HEK293 (cell line): ENCODE data around the gene CYB561A3.

ENCODE experiments used
- BCL6B ChIP-seq: fragments of 450-650 bp; formaldehyde crosslinking; IDR thresholded peaks from 2 replicates; pipeline ENCODE4 v1.5.1; 2017; ENCODE audit warnings: missing biosample characterization, missing genetic modification characterization
- KLF10 ChIP-seq: fragments of 450-650 bp; IDR thresholded peaks from 2 replicates; pipeline ENCODE4 v1.5.1; 2018; ENCODE audit warnings: missing biosample characterization, mild to moderate bottlenecking, missing genetic modification characterization
- REST ChIP-seq: fragments of 450-650 bp; formaldehyde crosslinking; IDR thresholded peaks from 2 replicates; pipeline ENCODE4 v1.5.1; 2016; ENCODE audit warnings: missing biosample characterization, missing genetic modification characterization
- SCRT2 ChIP-seq: fragments of 450-650 bp; formaldehyde crosslinking; IDR thresholded peaks from 2 replicates; pipeline ENCODE4 v1.5.1; 2016; ENCODE audit warnings: missing biosample characterization, missing genetic modification characterization
- SP2 ChIP-seq: fragments of 450-650 bp; formaldehyde crosslinking; IDR thresholded peaks from 2 replicates; pipeline ENCODE4 v1.5.1; 2016; ENCODE audit warnings: missing biosample characterization, missing genetic modification characterization
- SP7 ChIP-seq: fragments of 450-650 bp; formaldehyde crosslinking; IDR thresholded peaks from 2 replicates; pipeline ENCODE4 v1.5.1; 2016; ENCODE audit warnings: missing biosample characterization, missing genetic modification characterization
- ZBTB7A ChIP-seq: fragments of 450-650 bp; formaldehyde crosslinking; IDR thresholded peaks from 2 replicates; pipeline ENCODE4 v1.5.1; 2016; ENCODE audit warnings: low read depth, missing biosample characterization, missing genetic modification characterization
- ZFHX2 ChIP-seq: fragments of 450-650 bp; formaldehyde crosslinking; conservative IDR thresholded peaks from 2 replicates; pipeline ENCODE4 v1.5.1; 2016; ENCODE audit warnings: missing biosample characterization, missing genetic modification characterization
- ZNF169 ChIP-seq: fragments of 450-650 bp; formaldehyde crosslinking; IDR thresholded peaks from 2 replicates; pipeline ENCODE4 v1.5.1; 2016; ENCODE audit warnings: missing biosample characterization, missing genetic modification characterization
- ZNF26 ChIP-seq: fragments of 450-650 bp; formaldehyde crosslinking; IDR thresholded peaks from 2 replicates; pipeline ENCODE4 v1.5.1; 2016; ENCODE audit warnings: missing biosample characterization, missing genetic modification characterization
- ZNF280C ChIP-seq: fragments of 450-650 bp; formaldehyde crosslinking; IDR thresholded peaks from 2 replicates; pipeline ENCODE4 v1.5.1; 2016; ENCODE audit warnings: missing biosample characterization, missing genetic modification characterization
- ZNF311 ChIP-seq: fragments of 450-650 bp; formaldehyde crosslinking; IDR thresholded peaks from 2 replicates; pipeline ENCODE4 v1.5.1; 2017; ENCODE audit warnings: missing biosample characterization, missing genetic modification characterization, borderline replicate concordance
- ZNF391 ChIP-seq: fragments of 450-650 bp; formaldehyde crosslinking; IDR thresholded peaks from 2 replicates; pipeline ENCODE4 v1.5.1; 2016; ENCODE audit warnings: low read depth, missing biosample characterization, missing genetic modification characterization, borderline replicate concordance
- ZNF433 ChIP-seq: fragments of 450-650 bp; formaldehyde crosslinking; IDR thresholded peaks from 2 replicates; pipeline ENCODE4 v1.5.1; 2016; ENCODE audit warnings: missing biosample characterization, missing genetic modification characterization, low read depth
- ZNF449 ChIP-seq: fragments of 450-650 bp; formaldehyde crosslinking; IDR thresholded peaks from 2 replicates; pipeline ENCODE4 v1.5.1; 2017; ENCODE audit warnings: missing biosample characterization, mild to moderate bottlenecking, missing genetic modification characterization, moderate library complexity
- ZNF501 ChIP-seq: fragments of 450-650 bp; formaldehyde crosslinking; IDR thresholded peaks from 2 replicates; pipeline ENCODE4 v1.5.1; 2016; ENCODE audit warnings: missing biosample characterization, missing genetic modification characterization
- ZNF510 ChIP-seq: fragments of 450-650 bp; formaldehyde crosslinking; IDR thresholded peaks from 2 replicates; pipeline ENCODE4 v1.5.1; 2018; ENCODE audit warnings: mild to moderate bottlenecking, missing genetic modification characterization, missing biosample characterization; ENCODE audit not compliant: insufficient replicate concordance
- ZNF513 ChIP-seq: fragments of 450-650 bp; IDR thresholded peaks from 2 replicates; pipeline ENCODE4 v1.5.1; 2018; ENCODE audit warnings: missing biosample characterization, missing genetic modification characterization
- ZNF521 ChIP-seq: fragments of 450-650 bp; formaldehyde crosslinking; IDR thresholded peaks from 2 replicates; pipeline ENCODE4 v1.5.1; 2017; ENCODE audit warnings: missing biosample characterization, mild to moderate bottlenecking, missing genetic modification characterization
- ZNF530 ChIP-seq: fragments of 450-650 bp; formaldehyde crosslinking; IDR thresholded peaks from 2 replicates; pipeline ENCODE4 v1.5.1; 2016; ENCODE audit warnings: low read depth, missing biosample characterization, missing genetic modification characterization
- ZNF629 ChIP-seq: fragments of 450-650 bp; formaldehyde crosslinking; IDR thresholded peaks from 2 replicates; pipeline ENCODE4 v1.5.1; 2017; ENCODE audit warnings: missing biosample characterization, missing genetic modification characterization
- ZNF701 ChIP-seq: fragments of 450-650 bp; formaldehyde crosslinking; IDR thresholded peaks from 2 replicates; pipeline ENCODE4 v1.5.1; 2016; ENCODE audit warnings: missing biosample characterization, missing genetic modification characterization
- ZNF707 ChIP-seq: fragments of 450-650 bp; formaldehyde crosslinking; IDR thresholded peaks from 2 replicates; pipeline ENCODE4 v1.5.1; 2016; ENCODE audit warnings: missing biosample characterization, missing genetic modification characterization
- ZNF768 ChIP-seq: fragments of 450-650 bp; formaldehyde crosslinking; IDR thresholded peaks from 2 replicates; pipeline ENCODE4 v1.5.1; 2018; ENCODE audit warnings: missing biosample characterization, mild to moderate bottlenecking, missing genetic modification characterization
- ZNF776 ChIP-seq: fragments of 450-650 bp; formaldehyde crosslinking; IDR thresholded peaks from 2 replicates; pipeline ENCODE4 v1.5.0; 2017; ENCODE audit warnings: missing biosample characterization, missing genetic modification characterization, borderline replicate concordance
- ZNF785 ChIP-seq: fragments of 450-650 bp; formaldehyde crosslinking; IDR thresholded peaks from 2 replicates; pipeline ENCODE4 v1.5.1; 2016; ENCODE audit warnings: missing biosample characterization, missing genetic modification characterization
- TF ChIP-seq, protein P1 (sequence below): fragments of 450-650 bp; formaldehyde crosslinking; IDR thresholded peaks from 2 replicates; pipeline ENCODE4; 2016; ENCODE audit warnings: missing biosample characterization, missing genetic modification characterization

The CYB561A3 gene

DNA sequence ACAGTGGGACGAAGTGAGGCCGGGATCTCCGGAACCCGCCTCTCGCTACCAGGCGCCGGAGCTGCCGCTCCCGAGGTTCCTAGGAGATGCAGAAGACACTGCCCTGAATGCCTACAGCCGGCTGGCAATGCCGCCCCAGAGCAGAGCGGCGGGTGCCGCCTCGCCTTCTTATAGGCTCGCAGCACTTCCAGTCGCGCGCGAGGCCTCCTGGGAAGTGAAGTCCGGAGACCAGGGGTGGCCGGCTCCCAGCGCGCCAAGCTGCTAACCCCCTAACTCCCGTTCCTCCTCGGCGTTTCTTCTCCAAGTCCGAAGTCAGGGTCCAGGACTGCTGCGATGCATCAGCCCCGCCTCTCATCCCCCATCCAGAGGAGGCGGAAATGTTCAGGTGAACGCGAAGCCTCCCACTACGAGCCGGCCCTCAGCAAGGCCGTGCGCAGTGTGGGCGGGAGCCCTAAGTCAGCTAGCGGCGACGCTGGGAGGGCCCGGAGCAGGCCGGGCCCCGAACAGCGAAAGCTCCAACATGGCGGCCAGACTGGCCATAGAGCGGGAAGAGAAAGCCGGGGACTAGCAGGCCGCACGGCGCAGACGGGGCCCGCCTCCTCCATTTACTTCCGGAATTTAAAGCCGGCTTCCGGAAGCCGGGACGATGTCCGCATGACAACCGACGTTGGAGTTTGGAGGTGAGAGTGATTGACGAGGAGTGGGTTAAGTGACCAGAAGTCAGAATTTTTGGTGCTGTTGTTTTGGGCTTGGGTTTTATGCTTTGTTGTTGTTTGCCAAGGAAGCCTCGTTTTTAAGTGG lies at the start of gene CYB561A3, which contains the start of gene TMEM138 (continued):
- TF ChIP-seq ZNF513 (no peak), ZFHX2 (tag by site-specific recombination) (peak; percentile 92), KLF10 (tag by site-specific recombination) (peak; percentile 6; the same call in 1 of the 2 replicates), SP7 (tag by site-specific recombination) (peak; percentile 83), ZNF510 (tag by site-specific recombination) (no peak), ZNF26 (tag by site-specific recombination) (no peak), ZNF707 (no peak), ZNF629 (peak; percentile 53), ZNF768 (tag by site-specific recombination) (no peak), SP2 (tag by site-specific recombination) (peak; percentile 91), SCRT2 (tag by site-specific recombination) (no peak), ZNF501 (peak; percentile 90), BCL6B (tag by site-specific recombination) (no peak), ZNF701 (no peak), ZNF280C (tag by site-specific recombination) (no peak), ZNF391 (tag by site-specific recombination) (no peak), ZNF776 (tag by site-specific recombination) (no peak), REST (tag by site-specific recombination) (no peak), ZNF311 (tag by site-specific recombination) (no peak), ZNF169 (no peak), ZNF521 (tag by site-specific recombination) (no peak), ZBTB7A (tag by site-specific recombination) (peak; percentile 64; the same call in 1 of the 2 replicates), ZNF530 (tag by site-specific recombination) (no peak), ZNF433 (tag by site-specific recombination) (no peak), ZNF785 (no peak), ZNF449 (tag by site-specific recombination) (no peak)
- TF ChIP-seq, protein P1, sequence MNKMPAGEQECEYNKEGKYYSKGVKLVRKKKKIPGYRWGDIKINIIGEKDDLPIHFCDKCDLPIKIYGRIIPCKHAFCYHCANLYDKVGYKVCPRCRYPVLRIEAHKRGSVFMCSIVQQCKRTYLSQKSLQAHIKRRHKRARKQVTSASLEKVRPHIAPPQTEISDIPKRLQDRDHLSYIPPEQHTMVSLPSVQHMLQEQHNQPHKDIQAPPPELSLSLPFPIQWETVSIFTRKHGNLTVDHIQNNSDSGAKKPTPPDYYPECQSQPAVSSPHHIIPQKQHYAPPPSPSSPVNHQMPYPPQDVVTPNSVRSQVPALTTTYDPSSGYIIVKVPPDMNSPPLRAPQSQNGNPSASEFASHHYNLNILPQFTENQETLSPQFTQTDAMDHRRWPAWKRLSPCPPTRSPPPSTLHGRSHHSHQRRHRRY, result no peak
